NOMO-1 (cell line): ENCODE results near the gene GMDS.

Source experiments
- DNase-seq, 2 experiments: peaks; one replicate each; lab custom pipeline; 2025; ENCODE audit not compliant: unreplicated experiment in 2 of 2; lab: John Stamatoyannopoulos, UW

The GMDS gene

GRCh38 chr6:1820165-1820564 lies 425.2 kb downstream of the GMDS start:
- no peak for DNase-seq

DNA sequence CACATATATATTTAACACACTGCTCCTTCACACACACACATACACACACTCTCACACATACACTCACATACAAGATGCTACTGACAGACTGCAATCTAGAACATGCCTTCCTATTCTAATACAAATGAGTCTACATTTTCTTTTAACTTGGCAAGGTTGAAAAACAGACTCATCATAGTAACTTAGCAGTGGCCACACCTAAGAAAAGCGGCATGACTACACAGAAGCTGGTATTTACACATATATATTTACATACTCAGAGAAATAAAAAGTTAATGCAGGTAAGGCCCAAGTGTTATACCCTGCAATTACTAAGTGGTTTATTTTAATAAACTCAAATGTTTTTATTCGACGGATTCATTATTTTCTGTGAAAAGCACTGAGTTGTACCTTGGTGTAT lies 426.4 kb downstream of the GMDS start:
- DNase-seq = no peak

GRCh38 chr6:1817033-1817761 lies 428.2 kb downstream of the GMDS start:
- no peak for DNase-seq

DNA sequence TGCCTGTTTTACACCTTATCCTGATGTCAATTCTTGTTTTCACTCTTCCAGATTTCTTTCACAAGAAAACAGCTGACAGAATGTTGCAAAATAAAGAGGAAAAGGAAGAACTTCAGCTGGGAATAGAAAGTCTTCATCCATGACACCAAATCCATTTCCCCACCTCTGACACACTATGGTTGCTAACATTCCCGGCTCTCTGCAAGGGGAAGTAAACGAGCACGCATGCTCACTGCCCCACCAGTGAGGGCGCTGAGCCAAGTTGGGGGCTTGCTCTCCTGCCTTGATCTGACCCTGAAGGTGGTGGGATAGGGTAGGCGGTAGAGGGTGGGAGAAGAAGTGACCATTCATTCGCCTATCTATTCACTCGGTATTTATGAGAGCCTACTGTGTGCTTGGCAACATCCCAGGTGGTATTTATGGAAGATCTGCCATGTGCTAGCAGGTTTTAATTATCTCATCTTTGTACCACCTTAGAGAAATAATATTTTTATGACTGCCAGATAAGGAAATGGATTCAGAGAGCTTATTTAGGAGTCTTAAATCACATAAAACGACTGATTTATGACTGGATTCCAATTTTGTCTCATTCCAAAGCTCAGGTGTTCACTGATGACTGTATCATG lies 429.5 kb downstream of the GMDS start:
- no peak for DNase-seq

DNA sequence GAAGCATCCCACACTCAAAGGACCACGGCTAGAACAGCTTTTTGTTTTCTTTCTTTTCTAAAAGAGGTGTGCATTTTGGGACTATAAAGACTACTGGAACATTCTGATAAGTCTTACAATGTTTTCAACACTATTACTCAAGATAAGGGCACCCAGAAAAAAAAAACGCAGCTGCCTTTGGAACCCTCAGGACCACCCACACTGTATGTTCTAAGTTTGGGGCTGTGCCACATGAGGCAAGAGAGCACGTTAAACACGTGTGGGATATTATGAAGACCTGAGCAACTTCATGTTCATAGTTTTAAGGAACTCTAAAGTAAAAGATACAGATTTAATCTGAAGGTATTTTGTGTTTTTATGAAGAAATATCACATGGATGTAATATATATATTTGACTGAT lies 431.1 kb downstream of the GMDS start:
- DNase-seq = no peak

GRCh38 chr6:1812487-1812886 lies 432.9 kb downstream of the GMDS start:
- DNase-seq = no peak

DNA sequence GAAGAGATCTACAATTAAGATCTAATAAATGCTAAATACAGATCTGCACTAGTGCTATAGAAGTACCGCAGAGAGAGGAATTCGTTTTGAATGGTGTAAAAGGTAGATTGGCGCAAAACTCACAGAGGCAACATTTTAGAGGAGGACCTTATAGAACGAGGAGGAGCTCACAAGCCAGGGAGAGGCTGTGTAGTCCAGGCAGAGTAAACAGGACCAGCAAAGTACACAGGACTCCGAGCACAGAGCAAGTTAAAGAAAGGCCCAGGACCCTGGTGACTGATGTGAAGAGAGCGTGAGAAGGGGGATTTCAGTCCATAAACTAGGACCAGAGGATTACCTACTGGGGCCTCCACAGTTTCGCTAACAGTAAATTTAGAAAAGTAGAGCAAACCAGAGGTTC lies 433.4 kb downstream of the GMDS start:
- DNase-seq = no peak

- DNase-seq = no peak
Measured at GRCh38 chr6:1810880-1811279, 434.5 kb downstream of the GMDS start.

DNA sequence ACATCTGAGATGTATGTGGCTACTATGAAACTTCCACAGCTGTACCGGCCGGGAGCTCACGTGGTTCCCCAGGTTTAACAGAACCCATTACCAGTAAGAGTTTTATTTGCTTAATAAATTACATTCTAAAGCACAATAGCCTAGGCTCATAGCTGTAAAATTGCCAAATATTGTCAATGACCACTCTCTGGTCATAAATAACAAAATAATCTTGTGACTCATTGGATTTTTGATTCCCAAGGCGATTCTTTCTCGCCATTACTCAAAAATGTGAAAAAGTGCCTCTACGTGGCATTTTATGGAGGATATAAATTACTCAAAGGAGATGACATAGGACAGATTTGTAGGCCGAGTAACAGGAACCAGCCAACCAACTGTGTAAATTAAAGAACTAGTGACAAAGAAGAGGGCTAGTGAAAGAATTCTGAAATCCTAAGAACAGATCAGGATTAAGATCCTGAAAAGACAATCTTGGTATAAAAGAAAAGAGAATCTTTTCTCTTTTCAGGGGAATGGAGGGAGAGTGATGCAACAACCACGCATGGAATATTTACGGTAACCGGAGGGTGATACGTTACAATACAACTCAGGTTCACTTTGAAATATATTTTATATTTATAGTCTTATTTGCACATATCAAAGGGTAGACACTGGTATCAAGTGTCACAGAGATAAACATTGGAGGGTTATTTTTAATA lies 436.0 kb downstream of the GMDS start:
- no peak for DNase-seq

DNA sequence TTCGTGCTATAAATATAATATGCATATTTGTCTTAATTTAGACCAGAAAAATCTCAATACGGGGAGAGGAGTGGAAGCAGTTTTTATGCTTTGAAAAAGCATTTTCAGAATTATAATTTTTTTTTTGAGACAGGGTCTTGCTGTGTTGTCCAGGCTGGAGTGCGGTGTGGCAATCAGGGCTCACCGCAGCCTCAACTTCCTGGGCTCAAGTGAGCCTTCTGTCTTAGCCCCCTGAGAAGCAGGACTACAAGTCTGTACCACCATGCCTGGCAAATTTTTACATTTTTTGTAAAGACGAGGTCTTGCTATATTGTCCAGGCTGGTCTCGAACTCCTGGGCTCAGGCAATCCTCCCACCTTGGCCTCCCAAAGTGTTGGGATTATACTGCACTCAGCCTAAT lies 438.5 kb downstream of the GMDS start:
- DNase-seq = no peak

GRCh38 chr6:1802491-1803395 lies 442.7 kb downstream of the GMDS start:
- no peak for DNase-seq

GRCh38 chr6:1801401-1801800 lies 444.0 kb downstream of the GMDS start:
- no peak for DNase-seq

- no peak for DNase-seq
Measured at GRCh38 chr6:1800845-1801244, 444.6 kb downstream of the GMDS start.

DNA sequence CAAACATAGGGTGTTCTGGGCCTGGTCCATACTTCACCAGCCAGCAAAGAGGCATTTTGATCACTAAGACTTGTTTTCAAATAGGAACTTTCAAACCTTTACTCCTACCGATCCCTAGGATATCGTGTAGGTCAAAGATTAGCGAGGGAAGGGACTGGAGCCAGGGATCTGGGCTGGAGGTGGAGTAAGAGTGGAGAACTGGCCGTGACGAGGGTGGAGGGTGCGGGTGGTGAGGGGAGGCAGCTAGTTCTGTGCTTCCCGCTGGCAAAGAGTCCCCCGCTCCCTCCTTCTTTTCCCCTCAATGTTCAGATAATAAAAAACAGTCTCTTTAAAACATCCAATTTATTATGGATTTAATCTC lies 446.5 kb downstream of the GMDS start:
- DNase-seq = no peak

- no peak for DNase-seq
Measured at GRCh38 chr6:1798303-1798964, 447.0 kb downstream of the GMDS start.

DNA sequence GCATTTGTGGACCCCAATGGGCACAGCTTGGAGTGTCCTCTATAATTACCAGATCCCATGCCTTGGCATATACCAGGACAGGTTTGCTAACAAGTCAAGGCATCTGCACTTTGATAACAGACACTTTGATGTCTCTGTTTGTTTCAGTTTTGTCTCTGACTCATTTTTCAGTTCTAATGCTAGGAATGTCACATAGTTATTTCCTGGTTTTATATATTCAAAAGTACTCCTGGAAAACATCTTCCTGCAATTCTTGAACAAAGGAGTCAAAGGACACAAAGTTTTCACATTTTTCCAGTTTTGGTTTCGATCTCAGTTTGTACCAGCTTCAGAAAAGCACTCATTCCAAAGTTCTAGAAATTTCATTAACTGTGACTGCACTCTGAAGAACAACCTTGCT lies 447.6 kb downstream of the GMDS start:
- DNase-seq = no peak

GRCh38 chr6:1796706-1797529 lies 448.5 kb downstream of the GMDS start:
- DNase-seq = no peak

DNA sequence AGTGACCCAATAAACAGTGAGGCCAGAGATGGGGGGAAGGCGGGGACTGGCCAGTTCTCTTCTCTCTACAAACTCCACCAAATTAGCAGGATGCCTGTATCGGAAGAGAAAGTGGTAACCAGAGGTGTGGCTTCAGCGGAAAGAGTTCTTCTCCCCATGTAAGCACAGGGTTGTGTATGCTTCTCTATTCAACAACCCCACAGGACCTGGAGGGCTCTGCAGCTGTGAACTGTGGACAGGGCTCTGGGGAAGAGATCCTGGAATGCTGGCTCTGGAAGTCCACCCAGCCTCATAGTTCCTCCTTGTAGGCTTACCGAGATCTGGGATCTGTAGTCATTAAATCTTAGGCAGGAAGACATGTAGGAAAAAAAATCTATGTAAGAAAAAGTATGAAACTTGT lies 449.5 kb downstream of the GMDS start:
- no peak for DNase-seq

GRCh38 chr6:1792989-1793388 lies 452.4 kb downstream of the GMDS start:
- peak in 1 of 2 experiments; percentile 20 for DNase-seq

GRCh38 chr6:1790684-1791083 lies 454.7 kb downstream of the GMDS start:
- no peak for DNase-seq
